GM18517 (cell line): ENCODE measurements around the gene HEBP2.

Source experiments
- ATAC-seq: cut with Tn5 transposase; IDR thresholded peaks from one replicate; pipeline ENCODE4 v1.9.1; 2021; ENCODE audit warnings: mild to moderate bottlenecking, moderate library complexity; ENCODE audit not compliant: unreplicated experiment

The HEBP2 gene

DNA sequence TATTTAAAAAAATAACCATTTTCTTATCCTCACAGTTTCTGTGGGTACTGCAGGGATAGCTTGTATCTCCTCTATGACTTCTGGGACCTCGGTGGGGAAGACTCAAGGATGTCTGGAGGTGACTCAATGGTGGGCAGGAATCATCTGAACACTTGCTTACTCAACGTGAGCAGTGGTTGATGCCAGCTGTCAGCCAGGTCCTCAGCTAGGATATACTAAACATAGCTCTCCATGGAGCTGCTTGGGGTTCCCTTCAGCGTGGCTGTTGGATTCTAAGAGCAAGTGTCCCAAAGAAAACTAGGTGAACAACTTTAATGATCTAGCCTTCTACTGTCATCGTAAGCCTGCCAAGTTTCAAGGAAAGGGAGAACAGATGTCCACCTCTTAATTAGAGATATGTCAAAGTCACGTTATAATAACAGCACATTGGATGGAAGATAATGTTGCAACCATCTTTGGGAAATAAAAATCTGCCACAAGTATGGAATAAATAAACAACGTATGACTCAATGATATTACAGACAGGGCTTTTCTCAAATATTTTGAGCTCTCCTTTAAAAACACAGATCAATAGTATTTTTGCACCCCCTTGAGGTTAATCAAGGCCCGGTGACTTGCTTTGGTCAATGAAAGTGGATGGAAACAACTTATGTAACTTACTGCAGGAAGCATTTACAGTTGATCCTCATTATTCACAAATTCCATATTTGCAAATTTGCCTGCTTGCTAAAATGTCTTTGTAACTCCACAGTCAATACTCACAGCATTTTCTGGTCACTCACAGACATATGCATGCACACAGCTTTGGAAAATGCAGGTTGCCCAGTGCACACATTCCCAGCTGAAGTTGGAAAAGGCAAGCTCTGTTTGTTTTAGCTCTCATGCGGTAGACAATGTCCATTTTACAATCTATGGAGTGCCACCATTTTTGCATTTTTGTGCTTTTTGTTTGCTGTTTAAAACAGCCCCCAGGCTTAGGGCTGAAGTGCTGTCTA, 6.6 kb upstream of the HEBP2 start:
- no peak for ATAC-seq

- ATAC-seq, result no peak
Measured at GRCh38 chr6:138400326-138400725, 3.7 kb upstream of the HEBP2 start.

GRCh38 chr6:138401960-138402837, 1.8 kb upstream of the HEBP2 start:
- no peak for ATAC-seq

- no peak for ATAC-seq
Measured at GRCh38 chr6:138402838-138403187, 1.2 kb upstream of the HEBP2 start.

DNA sequence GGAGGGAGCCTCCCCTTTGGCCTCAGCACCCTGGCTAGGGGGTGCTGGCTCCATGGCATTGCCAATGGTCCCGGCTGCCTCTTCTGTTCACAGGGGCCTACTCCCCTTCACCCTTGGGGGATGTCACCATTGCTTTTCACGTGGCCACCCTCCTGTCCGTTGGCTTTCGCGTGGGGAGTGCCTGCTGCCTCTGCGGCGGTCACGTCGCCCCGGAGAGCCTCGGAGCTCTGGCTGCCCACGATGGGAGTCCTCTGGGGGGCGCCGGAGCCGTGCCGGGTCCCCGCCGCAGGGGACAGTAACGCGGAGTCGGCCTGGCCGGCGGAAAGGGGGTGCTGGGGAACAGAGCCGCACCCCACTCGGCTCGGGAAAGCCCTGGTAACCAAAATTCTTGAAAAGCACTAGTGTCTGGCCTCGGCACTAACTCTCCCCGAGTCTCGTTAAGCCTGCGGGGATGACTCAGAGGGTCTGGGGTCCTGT, 661 bp upstream of the HEBP2 start:
- ATAC-seq, result peak; percentile 25

GRCh38 chr6:138404666-138405337, 779 bp downstream of the HEBP2 start:
- no peak for ATAC-seq

GRCh38 chr6:138405816-138406413, 1.9 kb downstream of the HEBP2 start:
- ATAC-seq, result no peak

GRCh38 chr6:138406443-138406842, 2.4 kb downstream of the HEBP2 start:
- ATAC-seq, result no peak

GRCh38 chr6:138410048-138410735, 6.2 kb downstream of the HEBP2 start:
- ATAC-seq, result no peak

- ATAC-seq, result no peak
Measured at GRCh38 chr6:138410972-138411880, 7.2 kb downstream of the HEBP2 start.

GRCh38 chr6:138415125-138415524, 11.1 kb downstream of the HEBP2 start:
- ATAC-seq, result no peak

- ATAC-seq, result no peak
Measured at GRCh38 chr6:138416206-138416605, 12.2 kb downstream of the HEBP2 start.

DNA sequence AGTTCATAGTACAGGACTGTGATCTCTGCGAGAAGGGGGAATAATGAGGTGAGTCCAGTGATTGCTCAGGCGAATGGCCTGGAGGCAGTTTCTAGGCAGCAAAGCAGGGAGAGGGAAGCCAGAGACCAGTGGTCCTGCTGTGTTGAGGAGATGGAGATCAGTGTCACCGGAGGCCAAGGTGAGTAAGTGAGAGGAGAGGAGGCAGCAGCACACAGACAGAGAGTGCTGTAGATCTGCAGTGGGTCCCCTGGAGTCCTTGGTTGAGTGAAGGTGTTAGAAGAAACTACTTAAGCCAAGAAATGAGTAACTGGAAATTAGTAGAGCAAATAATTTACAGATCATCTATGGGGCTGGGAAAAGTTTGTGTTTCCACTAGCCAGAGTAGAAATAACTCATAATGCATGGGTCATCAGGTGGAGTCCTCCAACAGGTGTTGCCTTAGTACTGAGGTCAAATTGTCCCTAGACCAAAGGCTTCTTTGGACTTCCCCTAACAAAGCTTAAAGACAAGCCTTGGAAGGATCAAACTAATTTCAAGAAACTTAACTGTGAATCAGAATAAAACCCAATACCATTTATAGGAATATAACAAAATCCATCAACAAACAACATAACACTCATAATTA, 13.6 kb downstream of the HEBP2 start:
- no peak for ATAC-seq

- no peak for ATAC-seq
Measured at GRCh38 chr6:138418118-138418742, 14.2 kb downstream of the HEBP2 start.

GRCh38 chr6:138419766-138420165, 15.7 kb downstream of the HEBP2 start:
- no peak for ATAC-seq

- ATAC-seq, result no peak
Measured at GRCh38 chr6:138420356-138420755, 16.3 kb downstream of the HEBP2 start.

DNA sequence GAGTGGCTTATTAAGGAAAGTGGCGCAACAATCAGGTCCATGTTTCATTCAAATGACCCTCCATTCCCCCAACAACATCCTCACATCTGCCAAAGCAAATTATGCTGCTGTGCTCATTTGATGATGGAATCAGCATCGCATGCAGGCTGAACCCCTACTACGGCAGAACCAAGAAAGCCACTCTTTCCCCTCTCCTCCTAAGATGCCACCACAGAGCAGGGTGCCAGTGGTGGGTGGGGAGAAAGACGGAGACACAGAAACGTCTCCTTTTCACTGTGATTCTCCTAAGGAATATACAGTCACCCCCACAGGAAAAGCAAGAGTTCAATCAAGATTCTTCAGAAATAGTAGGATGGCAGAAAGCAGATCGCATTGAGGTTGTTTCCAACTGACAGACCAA, 17.1 kb downstream of the HEBP2 start:
- ATAC-seq, result no peak

DNA sequence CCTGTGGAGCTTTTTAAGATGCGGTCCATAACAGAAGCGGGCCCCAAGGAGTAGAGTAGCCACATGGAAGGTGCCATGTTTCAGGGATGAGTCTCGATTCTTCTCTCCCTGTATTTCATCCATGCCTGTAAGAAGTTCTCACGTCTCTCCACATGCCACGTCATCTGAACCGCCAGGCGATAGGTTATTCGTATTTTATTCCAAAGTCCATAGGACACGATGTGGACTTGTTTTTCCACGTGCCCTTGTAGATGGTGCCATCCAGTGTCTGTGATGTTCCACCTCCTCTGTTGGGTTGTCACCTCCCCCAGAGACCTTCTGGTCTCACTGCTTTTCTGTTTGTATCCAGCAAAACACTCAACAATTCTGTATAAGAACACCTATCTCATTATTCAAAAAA, 17.6 kb downstream of the HEBP2 start:
- ATAC-seq, result no peak
